Neuronal stem cell (in vitro differentiated cells): ENCODE results near the gene POLR1A.

Experiments used
- DNase-seq: peaks from one replicate; pipeline ENCODE4 v3.0.0-alpha.2; 2013; ENCODE audit warnings: low spot score
- H2AFZ ChIP-seq: one replicate; pipeline ENCODE4 v1.6.1; 2013; ENCODE audit warnings: mild to moderate bottlenecking, low read length, inconsistent platforms
- H2AK5ac ChIP-seq: 2 replicates; pipeline ENCODE4 v1.6.1; 2013; ENCODE audit warnings: low read depth, mild to moderate bottlenecking, inconsistent platforms, low read length, moderate library complexity, mixed read lengths
- H2BK120ac ChIP-seq: 2 replicates; pipeline ENCODE4 v1.6.1; 2013; ENCODE audit warnings: low read depth, mild to moderate bottlenecking, inconsistent platforms, low read length, moderate library complexity, mixed read lengths
- H2BK12ac ChIP-seq: one replicate; pipeline ENCODE4 v1.6.1; 2013; ENCODE audit warnings: low read length, inconsistent platforms
- H2BK15ac ChIP-seq: 2 replicates; pipeline ENCODE4 v1.6.1; 2013; ENCODE audit warnings: mild to moderate bottlenecking, low read length, inconsistent platforms, mixed read lengths
- H2BK5ac ChIP-seq: one replicate; pipeline ENCODE4 v1.6.1; 2013; ENCODE audit warnings: inconsistent platforms, mild to moderate bottlenecking, low read length, moderate library complexity
- H3K14ac ChIP-seq: one replicate; pipeline ENCODE4 v1.6.1; 2013; ENCODE audit warnings: low read length, inconsistent platforms
- H3K18ac ChIP-seq: 2 replicates; pipeline ENCODE4 v1.6.1; 2013; ENCODE audit warnings: low read length, inconsistent platforms
- H3K23ac ChIP-seq: 2 replicates; pipeline ENCODE4 v1.6.1; 2013; ENCODE audit warnings: low read depth, mild to moderate bottlenecking, mixed read lengths, low read length, inconsistent platforms; ENCODE audit not compliant: poor library complexity
- H3K27ac ChIP-seq: replicated peaks from 3 replicates; pipeline ENCODE4 v1.5.1; 2013; ENCODE audit warnings: low read length, inconsistent platforms
- H3K27me3 ChIP-seq, 3 experiments: 2 replicates each; pipeline ENCODE4 v1.6.1; 2013; ENCODE audit warnings: low read length in 3 of 3, mild to moderate bottlenecking in 2 of 3, inconsistent platforms in 1 of 3, low read depth in 1 of 3, mixed read lengths in 1 of 3, moderate library complexity in 1 of 3; ENCODE audit not compliant: control insufficient read depth in 3 of 3, insufficient read depth in 3 of 3
- H3K36me3 ChIP-seq, 2 donors: replicated peaks in 1 of 2; 2 replicates each; pipeline ENCODE4 v1.6.1; 2013; ENCODE audit warnings: low read length in 2 of 2; ENCODE audit not compliant: control insufficient read depth in 2 of 2, insufficient read depth in 2 of 2
- H3K4ac ChIP-seq: 2 replicates; pipeline ENCODE4 v1.6.1; 2013; ENCODE audit warnings: inconsistent platforms, mild to moderate bottlenecking, low read length, moderate library complexity
- H3K4me1 ChIP-seq, 2 donors: 1 replicate in 1 of 2; 2 replicates in 1 of 2; pipeline ENCODE4 v1.6.1; 2013; ENCODE audit warnings: low read length in 2 of 2, low read depth in 1 of 2; ENCODE audit not compliant: control insufficient read depth in 2 of 2, insufficient read depth in 1 of 2
- H3K4me2 ChIP-seq: one replicate; pipeline ENCODE4 v1.6.1; 2013; ENCODE audit warnings: mild to moderate bottlenecking, low read length, inconsistent platforms; ENCODE audit not compliant: insufficient read depth, poor library complexity, severe bottlenecking
- H3K4me3 ChIP-seq, 2 donors: 2 replicates each; pipeline ENCODE4 v1.5.1; 2013; ENCODE audit warnings: low read length in 2 of 2, mild to moderate bottlenecking in 2 of 2, inconsistent platforms in 1 of 2, moderate library complexity in 1 of 2
- H3K79me1 ChIP-seq: one replicate; pipeline ENCODE4 v1.6.1; 2013; ENCODE audit warnings: low read depth, mild to moderate bottlenecking, inconsistent platforms, low read length, moderate library complexity
- H3K9ac ChIP-seq: one replicate; pipeline ENCODE4 v1.6.1; 2013; ENCODE audit warnings: mild to moderate bottlenecking, low read depth, low read length, inconsistent platforms; ENCODE audit not compliant: poor library complexity
- H3K9me3 ChIP-seq, 2 donors: replicated peaks in 1 of 2; 2 replicates each; pipeline versions ENCODE3 to v1.6.1; 2013; ENCODE audit warnings: low read length in 2 of 2, mild to moderate bottlenecking in 2 of 2, inconsistent platforms in 1 of 2, low read depth in 1 of 2, mixed read lengths in 1 of 2, moderate library complexity in 1 of 2; ENCODE audit not compliant: control insufficient read depth in 2 of 2, insufficient read depth in 1 of 2
- H4K8ac ChIP-seq: one replicate; pipeline ENCODE4 v1.6.1; 2013; ENCODE audit warnings: low read depth, mild to moderate bottlenecking, inconsistent platforms, low read length, moderate library complexity
- H4K91ac ChIP-seq: one replicate; pipeline ENCODE4 v1.6.1; 2013; ENCODE audit warnings: low read length, low read depth, mild to moderate bottlenecking, inconsistent platforms; ENCODE audit not compliant: poor library complexity
- WGBS, 2 donors: extraction: QIAGEN DNeasy Blood & Tissue Kit; methylation state at CpG; one replicate each; pipeline ENCODE4 v1.1.7; 2013; ENCODE audit warnings: missing lambda C conversion rate in 2 of 2, mixed read lengths in 1 of 2; ENCODE audit not compliant: insufficient read length in 2 of 2, insufficient replicate concordance in 1 of 2; ENCODE audit errors: extremely low coverage in 2 of 2; 5-methylcytosine and 5-hydroxymethylcytosine counted together

Gene POLR1A

GRCh38 chr2:86053166-86053565 lies 52.5 kb downstream of the POLR1A start:
- no peak overlapping the region for H3K27ac ChIP-seq
- no peak overlapping the region for H3K4me3 ChIP-seq
- no peak overlapping the region for H2BK15ac ChIP-seq
- H3K9me3 ChIP-seq, result no peaks in the 10 kb centered on the region
- H3K79me1 ChIP-seq, result peaks cover 2% of the 10 kb centered on the region
- no peak overlapping the region for H3K4ac ChIP-seq
- no peak overlapping the region for H2BK12ac ChIP-seq
- no peak overlapping the region for H3K9ac ChIP-seq
- no peak overlapping the region for H2BK5ac ChIP-seq
- H4K91ac ChIP-seq, result no peak overlapping the region
- H3K36me3 ChIP-seq, result peaks cover 44 to 91% of the 10 kb centered on the region in 2 donors
- H2AFZ ChIP-seq, result no peak overlapping the region
- no peak for DNase-seq
- H2AK5ac ChIP-seq, result no peak overlapping the region
- no peaks in the 10 kb centered on the region for H3K4me1 ChIP-seq
- H3K23ac ChIP-seq, result no peak overlapping the region
- H3K14ac ChIP-seq, result no peak overlapping the region
- H4K8ac ChIP-seq, result no peak overlapping the region
- H3K4me2 ChIP-seq, result no peak overlapping the region
- H3K18ac ChIP-seq, result no peak overlapping the region
- no peaks in the 10 kb centered on the region for H3K27me3 ChIP-seq
- no peak overlapping the region for H2BK120ac ChIP-seq
- WGBS, 2 donors, result no CpG with 5 or more reads among the region's 4 CpGs

GRCh38 chr2:86052676-86053075 lies 53.0 kb downstream of the POLR1A start:
- H3K4ac ChIP-seq, result no peak overlapping the region
- no peak overlapping the region for H2AFZ ChIP-seq
- no peak overlapping the region for H3K9ac ChIP-seq
- H3K36me3 ChIP-seq, result peaks cover 46 to 92% of the 10 kb centered on the region in 2 donors
- no peak overlapping the region for H3K14ac ChIP-seq
- H3K9me3 ChIP-seq, result no peaks in the 10 kb centered on the region
- H2BK5ac ChIP-seq, result no peak overlapping the region
- no peak overlapping the region for H2AK5ac ChIP-seq
- H3K79me1 ChIP-seq, result peaks cover 2% of the 10 kb centered on the region
- no peak overlapping the region for H3K4me2 ChIP-seq
- no peak overlapping the region for H2BK12ac ChIP-seq
- no peak overlapping the region for H3K27ac ChIP-seq
- no peak overlapping the region for H3K23ac ChIP-seq
- H4K91ac ChIP-seq, result no peak overlapping the region
- H3K18ac ChIP-seq, result no peak overlapping the region
- WGBS, 2 donors, result no CpG with 5 or more reads among the region's 16 CpGs
- DNase-seq, result no peak
- no peaks in the 10 kb centered on the region for H3K4me1 ChIP-seq
- H2BK15ac ChIP-seq, result no peak overlapping the region
- no peak overlapping the region for H3K4me3 ChIP-seq
- no peaks in the 10 kb centered on the region for H3K27me3 ChIP-seq
- peak overlapping the region; percentile 26 for H4K8ac ChIP-seq
- H2BK120ac ChIP-seq, result no peak overlapping the region

GRCh38 chr2:86052265-86052664 lies 53.4 kb downstream of the POLR1A start:
- Histone ChIP-seq H2BK5ac (no peak overlapping the region), H3K9me3 (no peaks in the 10 kb centered on the region), H3K18ac (no peak overlapping the region), H2AK5ac (no peak overlapping the region), H2BK120ac (no peak overlapping the region), H3K4me2 (no peak overlapping the region), H4K8ac (no peak overlapping the region), H3K27ac (no peak overlapping the region), H3K4me1 (no peaks in the 10 kb centered on the region), H2BK15ac (no peak overlapping the region), H3K4me3 (no peak overlapping the region), H3K9ac (no peak overlapping the region), H2BK12ac (no peak overlapping the region), H4K91ac (no peak overlapping the region), H3K79me1 (peaks cover 2% of the 10 kb centered on the region), H3K36me3 (peaks cover 45 to 92% of the 10 kb centered on the region in 2 donors), H3K27me3 (no peaks in the 10 kb centered on the region), H2AFZ (no peak overlapping the region), H3K23ac (no peak overlapping the region), H3K4ac (no peak overlapping the region), H3K14ac (no peak overlapping the region)
- WGBS, 2 donors, result no CpG with 5 or more reads among the region's 6 CpGs
- DNase-seq, result no peak

GRCh38 chr2:86050301-86050700 lies 55.4 kb downstream of the POLR1A start:
- H2BK5ac ChIP-seq, result no peak overlapping the region
- H2BK12ac ChIP-seq, result no peak overlapping the region
- H3K79me1 ChIP-seq, result no peaks in the 10 kb centered on the region
- H3K18ac ChIP-seq, result no peak overlapping the region
- H4K8ac ChIP-seq, result no peak overlapping the region
- H3K9ac ChIP-seq, result no peak overlapping the region
- no peak overlapping the region for H2BK120ac ChIP-seq
- peak overlapping the region; percentile 59 for H3K23ac ChIP-seq
- no peak overlapping the region for H2AFZ ChIP-seq
- no peak overlapping the region for H2AK5ac ChIP-seq
- DNase-seq, result no peak
- H3K36me3 ChIP-seq, result peaks cover 53 to 97% of the 10 kb centered on the region in 2 donors
- no peak overlapping the region for H3K4me2 ChIP-seq
- no peak overlapping the region for H2BK15ac ChIP-seq
- no peaks in the 10 kb centered on the region for H3K9me3 ChIP-seq
- H3K14ac ChIP-seq, result no peak overlapping the region
- no peak overlapping the region for H3K4me3 ChIP-seq
- H3K27me3 ChIP-seq, result no peaks in the 10 kb centered on the region
- H3K4me1 ChIP-seq, result no peaks in the 10 kb centered on the region
- no CpG with 5 or more reads among the region's 5 CpGs for WGBS, 2 donors
- no peak overlapping the region for H3K27ac ChIP-seq
- H4K91ac ChIP-seq, result no peak overlapping the region
- H3K4ac ChIP-seq, result no peak overlapping the region
